GM12878 (cell line): ENCODE results near the gene MAMDC2. TPM values are rescaled to one million over a fixed set of nuclear protein-coding genes. Genes with fewer than 3 reads are reported as not detected.
"Not testable (repeated sequence)": the region's sequence is repeated elsewhere in the genome, so short reads cannot be mapped to it uniquely, and the experiment has no call there.

ENCODE experiments used
- ATAC-seq: fragments of 200-7000 bp; cut with Tn5 transposase; 3 replicates; pipeline ENCODE4 v1.9.1; 2020; ENCODE audit warnings: mild to moderate bottlenecking, moderate library complexity
- BruUV-seq: library from RNA; stranded (reverse); fragments of 400-500 nt; replicated peaks from 2 replicates; lab custom pipeline; 2021; lab: Mats Ljungman, UMichigan
- CTCF ChIA-PET: fragments of 300-600 bp; sonication (Branson Sonifier 250); formaldehyde crosslinking; extraction: SDS; loops from one replicate; lab custom pipeline; 2021; ENCODE audit warnings: inconsistent platforms; lab: Yijun Ruan, JAX
- POLR2A ChIA-PET: fragments of 350-600 bp; formaldehyde crosslinking; extraction: SDS; loops from one replicate; lab custom pipeline; 2021; ENCODE audit warnings: inconsistent platforms; lab: Charles Lee
- RAD21 ChIA-PET: fragments of 300-600 bp; sonication (Branson Sonifier 250); formaldehyde crosslinking; loops from one replicate; lab custom pipeline; 2023; ENCODE audit warnings: antibody characterized with exemption; ENCODE audit not compliant: unreplicated experiment; lab: Charles Lee
- SMC1A ChIA-PET: fragments of 300-600 bp; sonication (Branson Sonifier 250); formaldehyde crosslinking; loops from one replicate; lab custom pipeline; 2023; ENCODE audit not compliant: unreplicated experiment, uncharacterized antibody; lab: Charles Lee
- DNase-seq: peaks from one replicate; pipeline ENCODE4 v3.0.0-alpha.2; 2011; ENCODE audit warnings: low read depth, low spot score
- FAIRE-seq: peaks from 3 replicates; lab custom pipeline; 2011; peaks lifted over from hg19 to GRCh38; lab: Jason Lieb, UNC
- H2AFZ ChIP-seq: 2 replicates; pipeline ENCODE4 v1.6.0; 2011; ENCODE audit warnings: low read depth, low read length, control low read depth; ENCODE audit not compliant: control insufficient read depth
- H3K27ac ChIP-seq: 2 replicates; pipeline ENCODE4 v1.5.1; 2011; ENCODE audit warnings: control low read depth; ENCODE audit not compliant: control insufficient read depth, insufficient read depth
- H3K27me3 ChIP-seq, 2 experiments: replicated peaks in 1 of 2; 2 replicates each; pipeline versions ENCODE4 v1.6.0 to v1.6.1; 2011; ENCODE audit warnings: low read length in 1 of 2; ENCODE audit not compliant: control insufficient read depth in 2 of 2, insufficient read depth in 2 of 2
- H3K36me3 ChIP-seq, 2 experiments: 2 replicates each; pipeline ENCODE4 v1.5.1; 2011; ENCODE audit warnings: low read length in 1 of 2; ENCODE audit not compliant: control insufficient read depth in 2 of 2, insufficient read depth in 2 of 2
- H3K4me1 ChIP-seq: 2 replicates; pipeline ENCODE4 v1.6.1; 2011; ENCODE audit warnings: mild to moderate bottlenecking, low read length, moderate library complexity, mixed read lengths; ENCODE audit not compliant: control insufficient read depth, insufficient read depth
- H3K4me2 ChIP-seq: 2 replicates; pipeline ENCODE4 v1.6.0; 2011; ENCODE audit warnings: control low read depth; ENCODE audit not compliant: control insufficient read depth, insufficient read depth
- H3K4me3 ChIP-seq: fragments of 200-600 bp; sonication (generic); 2 replicates; pipeline ENCODE4 v1.5.1; 2016
- H3K79me2 ChIP-seq: 2 replicates; pipeline ENCODE4 v1.6.0; 2011; ENCODE audit warnings: low read length; ENCODE audit not compliant: control insufficient read depth, insufficient read depth
- H3K9ac ChIP-seq: 2 replicates; pipeline ENCODE4 v1.8.0; 2011; ENCODE audit warnings: low read length, control low read depth, mixed read lengths; ENCODE audit not compliant: control insufficient read depth, insufficient read depth
- H3K9me3 ChIP-seq: replicated peaks from 3 replicates; pipeline ENCODE4 v1.5.1; 2011; ENCODE audit warnings: mild to moderate bottlenecking, low read length; ENCODE audit not compliant: control insufficient read depth, insufficient read depth
- H4K20me1 ChIP-seq: 2 replicates; pipeline ENCODE4 v1.6.0; 2011; ENCODE audit not compliant: control insufficient read depth, insufficient read depth
- CHD1 ChIP-seq: IDR thresholded peaks from 2 replicates; pipeline ENCODE4 v1.6.1; 2012; ENCODE audit warnings: low read depth, low read length, improper control_type of control experiment
- EP300 ChIP-seq, 2 experiments: fragments of 150-350 bp in 1 of 2; IDR thresholded peaks; 2 replicates each; pipeline ENCODE4 v1.6.1; 2011 to 2012; ENCODE audit warnings: low read depth in 2 of 2, low read length in 2 of 2, borderline replicate concordance in 1 of 2, improper control_type of control experiment in 1 of 2, inconsistent platforms in 1 of 2; ENCODE audit not compliant: control insufficient read depth in 1 of 2
- FOXK2 ChIP-seq: fragments of 450-650 bp; IDR thresholded peaks from 2 replicates; pipeline ENCODE4 v1.6.1; 2017; ENCODE audit warnings: mild to moderate bottlenecking, moderate library complexity
- KAT2A ChIP-seq: conservative IDR thresholded peaks from 2 replicates; pipeline ENCODE4 v1.6.1; 2011; ENCODE audit warnings: low read depth, low read length; ENCODE audit not compliant: control insufficient read depth
- NFYB ChIP-seq: IDR thresholded peaks from 2 replicates; pipeline ENCODE4 v1.6.1; 2011; ENCODE audit warnings: low read depth, mild to moderate bottlenecking, low read length, improper control_type of control experiment, moderate library complexity; ENCODE audit not compliant: insufficient read depth
- PAX8 ChIP-seq: fragments of 450-650 bp; IDR thresholded peaks from 2 replicates; pipeline ENCODE4 v1.6.1; 2017; ENCODE audit warnings: mild to moderate bottlenecking, moderate library complexity
- PKNOX1 ChIP-seq: fragments of 450-650 bp; IDR thresholded peaks from 2 replicates; pipeline ENCODE4 v1.6.1; 2016; ENCODE audit warnings: mild to moderate bottlenecking
- SMARCA5 ChIP-seq: fragments of 450-650 bp; IDR thresholded peaks from 2 replicates; pipeline ENCODE4 v1.6.1; 2017; ENCODE audit warnings: mild to moderate bottlenecking
- ZBTB40 ChIP-seq: fragments of 450-650 bp; IDR thresholded peaks from 2 replicates; pipeline ENCODE4 v1.6.1; 2016; ENCODE audit warnings: mild to moderate bottlenecking, moderate library complexity, borderline replicate concordance
- WGBS: methylation state at CpG from one replicate; pipeline ENCODE4 v1.1.6; 2016; ENCODE audit warnings: low lambda C conversion rate; ENCODE audit not compliant: insufficient replicate concordance, insufficient coverage; ENCODE audit errors: missing lambda C conversion rate; 5-methylcytosine and 5-hydroxymethylcytosine counted together
- in situ Hi-C: fragments of 300-500 bp; cut with MboI; formaldehyde crosslinking; loops from 9 replicates; pipeline ENCODE4 v1.14.3; 2018; ENCODE audit warnings: mixed read lengths
- intact Hi-C: fragments of 100-400 bp; cut with micrococcal nuclease; formaldehyde crosslinking; loops from one replicate; pipeline ENCODE4 v1.14.2; 2022; ENCODE audit not compliant: unreplicated experiment
- polyA plus RNA-seq, 11 experiments: library from polyadenylated mRNA; depleted of rRNA in 4 of 11; unstranded in 6 of 11; stranded (reverse) in 5 of 11; fragments of >200 nt; fragmentation: Nextera tagmentation in 4 of 11; fragmentation: Illumina TruSeq in 1 of 11; extraction: Ambion mirVana in 4 of 11; extraction: Trizol in 1 of 11; gene quantifications; 1 replicate in 1 of 11; 2 replicates in 10 of 11; pipeline versions ENCODE4 v1.2.1 to v1.2.3, GENCODE V29; 2011 to 2016; ENCODE audit warnings: inconsistent platforms in 2 of 11, missing spikeins in 2 of 11, low read depth in 1 of 11
- total RNA-seq, 4 experiments: library from RNA; depleted of rRNA in 3 of 4; stranded (reverse); fragments of >200 nt in 3 of 4; fragmentation: Illumina TruSeq in 1 of 4; extraction: Trizol in 1 of 4; gene quantifications; 2 replicates each; pipeline versions ENCODE4 v1.2.1 to v1.2.3, GENCODE V29; 2013 to 2021

Gene MAMDC2
- total and polyA plus RNA-seq, 10 of the 15 experiments (the other 5 are each of a cell fraction or from before 2014, with no cell fraction given) = 0.01 to 0.09 TPM; not detected in 8

- SMC1A ChIA-PET, CTCF ChIA-PET, RAD21 ChIA-PET: not testable (repeated sequence)
Observed at GRCh38 chr9:70038171-70038621, 5.5 kb upstream of the MAMDC2 start.

GRCh38 chr9:70040376-70040903 lies 3.2 kb upstream of the MAMDC2 start:
- FAIRE-seq = no peak
- Histone ChIP-seq H3K4me1 (no peaks in the 10 kb centered on the region), H3K27ac (no peak overlapping the region), H3K4me3 (no peak overlapping the region), H4K20me1 (no peaks in the 10 kb centered on the region), H3K4me2 (no peak overlapping the region), H3K9me3 (no peaks in the 10 kb centered on the region), H3K36me3 (no peaks in the 10 kb centered on the region), H3K9ac (no peak overlapping the region), H2AFZ (no peak overlapping the region), H3K79me2 (no peaks in the 10 kb centered on the region), H3K27me3 (peaks cover 3 to 7% of the 10 kb centered on the region in 2 experiments; a peak in 3 of 4 replicates)
- ChIA-PET POLR2A (no interaction called here), RAD21 (no interaction called here), CTCF (no interaction called here), SMC1A (no interaction called here)
- no peak for TF ChIP-seq SMARCA5
- TF ChIP-seq ZBTB40 = no peak
- TF ChIP-seq NFYB = no peak
- no peak for TF ChIP-seq PAX8
- TF ChIP-seq CHD1 = no peak
- TF ChIP-seq EP300 (IDR thresholded peaks at IDR 0.05; ENCODE audit: borderline replicate concordance in 1 of 2, control insufficient read depth in 1 of 2, low read depth in 2 of 2, low read length in 2 of 2) = no peak
- no peak for TF ChIP-seq FOXK2
- no peak for TF ChIP-seq KAT2A
- TF ChIP-seq PKNOX1 = no peak
- BruUV-seq = no TSS peak
- no peak for DNase-seq
- in situ Hi-C loops = no loop called here
- 20% methylated on average over 3 of the region's 3 CpGs for WGBS
- intact Hi-C loops = no loop called here
- no peak for ATAC-seq

More at GRCh38 chr9:70038171-70038621, 5.5 kb upstream of the MAMDC2 start:
- BruUV-seq, H3K27ac ChIP-seq, POLR2A ChIA-PET, H3K9ac ChIP-seq, H3K36me3 ChIP-seq, H3K79me2 ChIP-seq, H3K4me1 ChIP-seq, intact Hi-C loops, H2AFZ ChIP-seq, H3K9me3 ChIP-seq, H3K27me3 ChIP-seq, H4K20me1 ChIP-seq, FAIRE-seq, ATAC-seq, H3K4me3 ChIP-seq, DNase-seq, in situ Hi-C loops, H3K4me2 ChIP-seq: not testable (repeated sequence)
- 8% methylated on average over 4 of the region's 4 CpGs for WGBS
